SK-N-SH treated with all-trans-retinoic acid at 6 μM for 48 hours (cell line): Measurements from ENCODE around the gene UPP2.

ENCODE experiments used
- ARNTL ChIP-seq: fragments of 450-650 bp; formaldehyde crosslinking; IDR thresholded peaks from 2 replicates; pipeline ENCODE4 v1.5.0; 2020; ENCODE audit warnings: low read depth, mild to moderate bottlenecking, moderate library complexity, borderline replicate concordance
- CSDC2 ChIP-seq: fragments of 250-450 bp; sonication (Bioruptor Pico); IDR thresholded peaks from 2 replicates; pipeline ENCODE4 v1.5.0; 2020; ENCODE audit warnings: mild to moderate bottlenecking, moderate library complexity
- GLIS3 ChIP-seq: fragments of 250-450 bp; sonication (Bioruptor Pico); IDR thresholded peaks from 2 replicates; pipeline ENCODE4 v1.5.0; 2020; ENCODE audit warnings: mild to moderate bottlenecking, moderate library complexity
- ISL1 ChIP-seq: fragments of 250-450 bp; sonication (Bioruptor Pico); IDR thresholded peaks from 2 replicates; pipeline ENCODE4 v2.1.2; 2022; ENCODE audit warnings: mild to moderate bottlenecking, moderate library complexity
- PATZ1 ChIP-seq: fragments of 250-450 bp; sonication (Bioruptor Pico); IDR thresholded peaks from 2 replicates; pipeline ENCODE4 v1.8.0; 2020; ENCODE audit warnings: mild to moderate bottlenecking, moderate library complexity, borderline replicate concordance
- SNAI2 ChIP-seq: fragments of 250-450 bp; sonication (Bioruptor Pico); IDR thresholded peaks from 2 replicates; pipeline ENCODE4 v1.5.0; 2020; ENCODE audit warnings: mild to moderate bottlenecking, moderate library complexity
- TOX ChIP-seq: fragments of 250-450 bp; sonication (Bioruptor Pico); IDR thresholded peaks from 2 replicates; pipeline ENCODE4 v1.8.0; 2021; ENCODE audit warnings: mild to moderate bottlenecking, moderate library complexity, borderline replicate concordance
- TSHZ2 ChIP-seq: fragments of 250-450 bp; sonication (Bioruptor Pico); IDR thresholded peaks from 2 replicates; pipeline ENCODE4 v1.5.0; 2020; ENCODE audit warnings: mild to moderate bottlenecking, moderate library complexity
- ZC3H10 ChIP-seq: fragments of 250-450 bp; sonication (Bioruptor Pico); IDR thresholded peaks from 2 replicates; pipeline ENCODE4 v1.5.1; 2021; ENCODE audit warnings: mild to moderate bottlenecking, moderate library complexity
- ZFP30 ChIP-seq: fragments of 450-650 bp; formaldehyde crosslinking; IDR thresholded peaks from 2 replicates; pipeline ENCODE4 v1.5.0; 2022; ENCODE audit warnings: mild to moderate bottlenecking, moderate library complexity
- TF ChIP-seq, protein P1 (sequence below): fragments of 250-450 bp; sonication (Bioruptor Pico); IDR thresholded peaks from 2 replicates; pipeline ENCODE4 v1.5.1; 2020; ENCODE audit warnings: low read depth, mild to moderate bottlenecking, moderate library complexity

GRCh38 chr2:158091647-158092046 is 10.0 kb upstream of the UPP2 start:
- TF ChIP-seq TSHZ2 (CRISPR knock-in tag) (no peak), PATZ1 (no peak), GLIS3 (CRISPR knock-in tag) (no peak), TOX (CRISPR knock-in tag) (no peak), CSDC2 (CRISPR knock-in tag) (no peak), ZFP30 (CRISPR knock-in tag) (no peak), ZC3H10 (CRISPR knock-in tag) (no peak), ISL1 (CRISPR knock-in tag) (no peak), ARNTL (CRISPR knock-in tag) (no peak), SNAI2 (no peak)
- TF ChIP-seq, protein P1, sequence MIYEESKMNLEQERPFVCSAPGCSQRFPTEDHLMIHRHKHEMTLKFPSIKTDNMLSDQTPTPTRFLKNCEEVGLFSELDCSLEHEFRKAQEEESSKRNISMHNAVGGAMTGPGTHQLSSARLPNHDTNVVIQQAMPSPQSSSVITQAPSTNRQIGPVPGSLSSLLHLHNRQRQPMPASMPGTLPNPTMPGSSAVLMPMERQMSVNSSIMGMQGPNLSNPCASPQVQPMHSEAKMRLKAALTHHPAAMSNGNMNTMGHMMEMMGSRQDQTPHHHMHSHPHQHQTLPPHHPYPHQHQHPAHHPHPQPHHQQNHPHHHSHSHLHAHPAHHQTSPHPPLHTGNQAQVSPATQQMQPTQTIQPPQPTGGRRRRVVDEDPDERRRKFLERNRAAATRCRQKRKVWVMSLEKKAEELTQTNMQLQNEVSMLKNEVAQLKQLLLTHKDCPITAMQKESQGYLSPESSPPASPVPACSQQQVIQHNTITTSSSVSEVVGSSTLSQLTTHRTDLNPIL (CRISPR knock-in tag): no peak
